ENCODE data around the gene RIOX2.
"Not testable (repeated sequence)": the region's sequence is repeated elsewhere in the genome, so short reads cannot be mapped to it uniquely, and the experiment has no call there.

The RIOX2 gene

GRCh38 chr3:97952280-97952679, 20.0 kb downstream of the RIOX2 start:
- no peak for DNase-seq

- no peak for DNase-seq
Measured at GRCh38 chr3:97950360-97950759, 21.9 kb downstream of the RIOX2 start.

GRCh38 chr3:97949743-97950142, 22.5 kb downstream of the RIOX2 start:
- no peak for DNase-seq

DNA sequence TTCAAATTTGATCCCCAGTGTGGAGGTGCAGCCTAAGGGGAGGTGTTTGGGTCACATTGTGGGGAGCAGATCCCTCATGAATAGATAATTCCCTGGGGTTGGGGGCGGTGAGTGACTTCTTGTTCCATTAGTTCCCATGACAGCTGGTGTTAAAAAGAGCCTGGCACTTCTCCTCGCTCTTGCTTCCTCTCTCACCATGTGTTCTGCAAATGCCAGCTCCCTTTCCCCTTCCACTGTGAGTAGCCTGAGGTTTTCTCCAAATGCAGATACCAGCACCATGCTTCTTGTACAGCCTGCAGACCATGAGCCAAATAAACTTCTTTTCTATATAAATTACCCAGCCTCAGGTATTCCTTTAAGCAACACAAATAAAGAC, 23.1 kb downstream of the RIOX2 start:
- DNase-seq, result no peak

GRCh38 chr3:97948351-97949109, 23.7 kb downstream of the RIOX2 start:
- DNase-seq, result no peak

GRCh38 chr3:97942801-97943546, 29.3 kb downstream of the RIOX2 start:
- DNase-seq, result no peak

GRCh38 chr3:97940034-97940433, 32.2 kb downstream of the RIOX2 start:
- no peak for DNase-seq

GRCh38 chr3:97939401-97939800, 32.8 kb downstream of the RIOX2 start:
- no peak for DNase-seq

GRCh38 chr3:97938444-97938843, 33.8 kb downstream of the RIOX2 start:
- DNase-seq, result no peak

DNA sequence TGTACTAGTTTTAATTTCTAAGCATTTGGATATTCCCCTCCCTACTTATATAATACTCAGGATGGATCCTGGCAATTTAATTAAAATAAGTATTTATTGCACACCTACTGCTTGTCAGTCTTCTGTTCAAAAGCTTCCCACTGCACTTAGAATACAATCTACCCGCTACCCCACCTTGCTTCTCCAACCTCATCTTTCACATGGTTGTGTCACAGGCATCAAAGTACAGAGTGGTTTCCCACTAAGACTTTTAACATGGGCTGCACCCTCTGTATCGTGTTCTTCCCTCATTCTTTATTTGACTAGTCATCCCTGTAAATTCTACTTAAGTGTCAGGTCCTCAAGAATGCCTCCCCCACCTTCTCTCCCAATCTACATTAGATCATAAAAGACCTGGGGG, 35.0 kb downstream of the RIOX2 start:
- DNase-seq, result no peak

DNA sequence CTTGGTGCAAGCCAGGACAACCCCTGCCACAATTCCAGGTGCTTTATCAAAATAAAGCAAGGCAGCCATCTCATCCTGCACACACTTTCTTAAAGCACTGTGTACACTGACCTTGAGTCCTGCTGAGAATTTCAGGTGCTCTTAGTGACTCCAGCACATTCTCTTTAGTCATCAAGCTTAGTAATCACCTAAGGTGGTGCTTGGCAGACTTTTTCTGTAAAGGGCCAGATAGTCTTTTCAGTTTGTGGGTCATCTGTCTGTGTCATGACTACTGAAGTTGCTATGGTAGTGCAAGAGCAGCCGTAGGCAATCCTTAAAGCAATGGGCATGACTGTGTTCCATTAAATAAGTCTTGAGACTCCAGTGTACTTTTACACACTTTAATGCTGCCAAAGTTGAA, 36.4 kb downstream of the RIOX2 start:
- DNase-seq, result no peak

DNA sequence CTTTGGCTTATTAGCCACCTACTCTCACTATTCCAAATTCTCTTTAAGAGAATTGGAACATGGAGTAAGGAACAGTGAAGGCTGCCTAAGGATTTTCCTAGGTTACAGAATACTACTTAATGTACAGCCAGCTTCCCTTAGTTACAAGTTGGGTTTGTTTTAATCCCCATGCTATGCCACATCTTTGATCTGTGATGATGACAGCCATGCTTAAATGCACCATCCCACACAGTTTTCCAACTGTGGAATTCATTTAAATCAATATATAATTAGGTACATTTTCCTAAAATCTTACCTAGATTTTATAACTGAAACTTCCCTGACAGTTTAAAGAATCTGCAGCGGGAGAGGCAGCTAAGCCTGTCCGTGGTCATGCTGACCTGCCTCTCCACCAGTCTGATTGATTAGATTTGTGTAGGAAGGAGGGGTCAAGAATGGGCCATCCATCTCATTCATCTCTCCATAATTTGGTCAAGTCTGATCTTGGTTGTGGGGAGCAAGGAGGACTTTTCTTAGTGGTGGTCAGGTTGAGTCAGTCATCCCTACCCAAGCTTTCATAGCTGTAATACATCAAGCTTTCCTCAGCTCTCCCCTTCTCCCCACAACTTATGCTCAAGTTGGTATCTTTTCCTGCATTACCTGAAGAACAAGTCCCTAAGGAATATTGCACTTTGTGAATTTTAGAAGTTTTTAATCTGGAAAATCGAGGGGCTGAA, 37.1 kb downstream of the RIOX2 start:
- no peak for DNase-seq

DNA sequence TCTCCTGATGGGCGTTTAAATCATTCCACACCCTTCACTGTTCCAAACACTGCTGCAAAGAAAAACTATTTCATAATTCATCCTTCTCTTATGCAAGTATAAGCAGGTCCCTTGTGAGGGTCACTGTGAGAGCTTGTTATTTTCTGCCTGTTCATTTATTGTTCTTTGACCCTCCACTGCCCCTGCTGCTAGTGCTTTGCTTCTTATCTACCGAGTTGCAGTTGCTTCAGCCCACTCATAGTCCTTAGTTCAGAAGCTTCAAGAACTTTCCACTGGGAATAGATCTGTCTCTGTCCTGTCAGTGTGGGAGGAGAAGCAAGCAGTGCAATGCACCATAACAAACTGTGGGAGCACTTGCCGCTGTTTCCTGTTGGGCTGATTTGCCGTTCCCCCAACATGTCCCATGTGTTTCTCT, 39.8 kb downstream of the RIOX2 start:
- no peak for DNase-seq

DNA sequence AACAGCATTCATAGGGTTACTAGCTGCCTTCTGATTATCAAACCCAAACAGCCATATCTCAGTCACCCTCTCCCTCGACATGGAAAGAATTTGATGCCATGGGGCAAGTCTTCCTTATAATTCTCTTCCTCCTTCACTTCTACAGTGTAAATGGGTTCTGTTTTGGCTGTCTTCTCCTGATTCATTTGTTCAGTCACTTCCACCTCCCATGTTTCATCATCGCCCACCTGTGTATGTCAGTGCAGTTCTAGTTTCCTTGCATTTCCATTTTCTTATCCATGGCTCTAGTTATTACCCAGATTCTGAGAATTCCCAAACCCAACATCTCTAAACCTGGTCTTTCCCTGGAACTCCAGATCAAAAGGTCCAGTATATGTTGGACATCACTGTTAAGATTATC, 41.0 kb downstream of the RIOX2 start:
- no peak for DNase-seq

- DNase-seq, result no peak
Measured at GRCh38 chr3:97930018-97930417, 42.2 kb downstream of the RIOX2 start.

- DNase-seq, result no peak
Measured at GRCh38 chr3:97928986-97929385, 43.2 kb downstream of the RIOX2 start.

DNA sequence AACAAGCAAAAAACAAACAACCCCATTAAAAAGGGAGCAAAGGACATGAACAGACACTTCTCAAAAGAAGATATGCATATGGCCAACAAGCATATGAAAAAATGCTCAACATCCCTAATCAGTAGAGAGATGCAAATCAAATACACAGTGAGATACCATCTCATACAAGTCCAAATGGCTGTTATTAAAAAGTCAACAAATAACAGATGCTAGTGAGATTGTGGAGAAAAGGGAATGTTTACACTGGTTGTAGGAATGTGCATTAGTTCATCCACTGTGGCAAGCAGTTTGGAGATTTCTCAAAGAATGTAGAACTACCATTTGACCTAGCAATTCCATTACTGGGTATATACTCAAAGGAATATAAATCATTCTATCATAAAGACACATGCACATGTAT, 44.5 kb downstream of the RIOX2 start:
- no peak for DNase-seq

DNA sequence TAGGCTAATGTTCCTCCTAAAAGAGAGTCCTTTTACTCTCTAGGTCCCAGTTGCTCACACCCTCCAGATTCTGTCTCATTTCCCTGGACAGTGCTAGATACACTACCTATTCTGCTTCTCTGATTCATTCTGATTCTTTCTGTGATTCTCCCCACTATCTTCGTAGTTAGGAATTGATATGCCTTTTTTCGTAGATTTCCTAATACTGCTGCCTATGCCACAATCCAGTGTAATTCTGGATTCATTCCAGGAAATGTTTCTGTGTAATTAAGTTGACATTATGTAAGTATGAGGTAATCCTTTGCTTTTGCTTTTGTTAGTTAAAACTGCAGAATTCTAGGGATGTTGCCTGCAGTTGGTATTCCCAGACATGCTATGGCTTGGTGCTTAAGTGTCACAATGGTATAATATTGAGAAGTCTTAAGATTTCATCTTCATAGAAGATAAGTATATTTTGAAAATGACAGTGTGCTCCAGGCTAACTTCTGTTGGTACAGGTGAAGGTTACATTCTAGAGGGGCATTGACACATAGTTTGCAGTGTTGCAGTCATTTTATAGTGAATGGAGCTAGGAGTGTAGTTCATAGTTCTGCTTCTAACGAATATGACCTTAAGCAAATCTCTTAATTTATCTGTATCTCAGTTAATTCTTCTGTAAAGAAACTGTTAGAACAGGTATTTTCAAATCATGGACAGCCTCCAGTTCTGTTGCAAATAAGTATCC, 54.3 kb downstream of the RIOX2 start:
- no peak for DNase-seq

GRCh38 chr3:97916576-97916975, 55.7 kb downstream of the RIOX2 start:
- no peak for DNase-seq

DNA sequence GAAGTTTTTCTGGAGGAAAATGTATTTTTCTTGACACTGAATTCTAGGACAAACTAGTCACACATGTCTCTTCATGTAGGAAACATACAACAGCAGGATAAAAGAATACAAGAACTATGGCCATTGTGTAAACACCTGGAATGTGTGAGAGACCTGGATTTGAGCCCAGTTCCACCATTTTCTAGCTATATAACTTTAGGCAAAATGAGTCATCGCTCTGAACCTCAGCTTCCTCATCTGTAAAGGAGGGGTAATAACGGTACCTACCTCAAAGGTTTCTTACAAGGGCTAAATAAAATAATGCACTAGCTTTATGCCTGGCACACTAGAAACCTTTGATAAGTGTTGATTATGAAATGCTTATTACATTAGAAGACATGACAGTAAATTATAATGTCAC, 57.8 kb downstream of the RIOX2 start:
- no peak for DNase-seq

- DNase-seq, result no peak
Measured at GRCh38 chr3:97911459-97911858, 60.8 kb downstream of the RIOX2 start.

DNA sequence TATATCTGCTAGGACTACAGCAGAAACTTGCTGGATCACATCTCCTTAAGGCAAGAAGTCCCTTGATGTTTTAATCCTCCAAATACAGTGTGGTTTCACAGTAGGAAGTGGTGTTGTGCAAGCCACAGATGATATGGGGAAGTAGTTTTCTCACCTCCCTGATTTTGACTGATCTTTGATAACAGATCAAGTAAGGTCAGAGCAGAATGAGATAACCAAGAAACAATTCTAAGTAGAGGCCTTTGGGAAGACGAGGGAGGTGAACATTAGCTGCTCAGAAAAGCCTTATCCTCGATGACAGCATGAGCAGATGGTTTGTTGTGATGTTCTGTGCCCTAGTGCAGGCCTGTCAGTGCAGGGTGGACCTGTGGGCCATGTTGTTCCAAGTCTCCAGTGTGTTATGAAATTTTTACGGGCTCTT, 61.3 kb downstream of the RIOX2 start:
- DNase-seq, result no peak

GRCh38 chr3:97910236-97910831, 61.9 kb downstream of the RIOX2 start:
- DNase-seq, result not testable (repeated sequence)

All from activated CD4-positive, CD25-positive, alpha-beta regulatory T cell (primary cell).